Activated CD8-positive, alpha-beta memory T cell treated with anti-CD3 and anti-CD28 coated beads, Interleukin-2, amount 50 U/mL, for 24 hours (primary cell): ENCODE measurements around the gene PLPP1.
"Not testable (repeated sequence)": the region's sequence is repeated elsewhere in the genome, so short reads cannot be mapped to it uniquely, and the experiment has no call there.

Experiments
- DNase-seq: peaks from one replicate; pipeline ENCODE4 v3.0.0-alpha.2; 2020; ENCODE audit errors: extremely low read depth

Gene PLPP1

DNA sequence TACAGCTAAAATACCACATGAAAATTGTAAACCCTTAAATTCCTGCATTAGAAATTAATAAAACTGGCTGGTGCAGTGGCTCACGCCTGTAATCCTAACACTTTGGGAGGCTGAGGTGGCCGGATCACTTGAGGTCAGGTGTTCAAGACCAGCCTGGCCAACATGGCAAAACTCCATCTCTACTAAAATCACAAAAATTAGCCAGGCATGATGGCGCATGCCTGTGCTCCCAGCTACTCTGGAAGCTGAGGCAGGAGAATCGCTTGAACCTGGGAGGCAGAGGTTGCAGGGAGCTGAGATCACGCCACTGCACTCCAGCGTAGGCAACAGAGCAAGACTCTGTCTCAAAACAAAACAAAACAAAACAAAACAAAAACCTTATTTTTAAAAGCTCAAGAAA is 29.1 kb downstream of the PLPP1 start:
- not testable (repeated sequence) for DNase-seq

- not testable (repeated sequence) for DNase-seq
These were observed 30.8 kb downstream of the PLPP1 start for GRCh38 chr5:55503917-55504316.

GRCh38 chr5:55502759-55503158 is 32.0 kb downstream of the PLPP1 start:
- DNase-seq = no peak

- DNase-seq = no peak
These were observed 36.3 kb downstream of the PLPP1 start for GRCh38 chr5:55498457-55498856.

DNA sequence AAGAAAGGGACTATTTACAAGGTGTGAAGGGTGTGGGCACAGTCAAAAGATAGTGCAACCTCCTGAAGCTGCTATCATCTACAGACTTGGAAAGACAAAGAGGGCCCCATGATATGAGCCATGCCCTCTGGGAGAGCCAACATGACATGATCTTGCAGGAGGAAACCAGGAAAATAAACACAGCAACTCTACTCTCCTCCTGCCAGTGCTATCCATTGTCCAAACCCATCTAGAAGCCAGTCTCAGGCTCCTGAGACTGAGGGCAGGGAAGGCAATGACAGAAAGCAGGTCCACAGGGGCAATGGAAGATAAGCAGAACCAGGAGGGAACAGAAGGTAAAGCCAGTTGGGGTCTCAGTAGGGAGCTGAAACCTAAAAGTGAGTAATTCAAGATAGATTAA is 37.1 kb downstream of the PLPP1 start:
- DNase-seq = no peak

DNA sequence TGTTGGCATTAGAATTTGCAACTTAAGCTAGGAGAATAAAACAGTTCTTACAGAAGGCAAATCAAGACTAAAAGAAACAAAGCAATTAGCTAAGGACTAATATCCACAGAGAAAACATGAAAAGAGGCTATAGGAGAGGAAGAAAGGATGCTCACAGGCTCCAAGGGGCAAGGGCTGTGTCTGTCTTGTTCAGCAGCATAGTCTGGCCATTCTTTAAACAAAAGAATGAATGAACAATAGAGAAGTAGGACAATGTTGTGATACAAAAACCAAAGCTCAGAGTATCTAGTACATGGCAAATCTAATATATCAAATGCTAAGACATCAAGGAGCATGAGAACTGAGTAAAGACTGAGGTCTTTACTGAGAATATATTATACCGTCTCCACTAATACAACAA is 39.5 kb downstream of the PLPP1 start:
- DNase-seq = no peak

DNA sequence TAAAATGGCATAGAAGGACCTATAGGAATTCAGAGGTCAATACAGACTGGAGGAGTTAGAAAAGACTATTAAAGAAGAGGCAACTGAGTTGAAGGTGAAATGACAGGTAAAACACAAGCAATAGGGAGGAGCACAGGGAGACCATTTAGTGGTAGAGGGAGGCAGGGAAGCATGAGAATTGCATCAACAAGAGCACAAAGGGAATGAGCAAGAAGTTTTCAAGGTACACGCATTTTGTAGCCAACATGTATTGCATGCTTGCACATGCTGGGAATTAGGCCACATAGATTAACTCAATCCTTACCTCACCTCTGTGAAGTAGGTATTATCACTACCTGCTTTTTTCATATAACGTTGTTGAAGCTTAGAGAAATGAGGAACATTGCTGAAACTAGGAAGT is 42.3 kb downstream of the PLPP1 start:
- no peak for DNase-seq

- no peak for DNase-seq
These were observed 49.7 kb downstream of the PLPP1 start for GRCh38 chr5:55485073-55485472.

DNA sequence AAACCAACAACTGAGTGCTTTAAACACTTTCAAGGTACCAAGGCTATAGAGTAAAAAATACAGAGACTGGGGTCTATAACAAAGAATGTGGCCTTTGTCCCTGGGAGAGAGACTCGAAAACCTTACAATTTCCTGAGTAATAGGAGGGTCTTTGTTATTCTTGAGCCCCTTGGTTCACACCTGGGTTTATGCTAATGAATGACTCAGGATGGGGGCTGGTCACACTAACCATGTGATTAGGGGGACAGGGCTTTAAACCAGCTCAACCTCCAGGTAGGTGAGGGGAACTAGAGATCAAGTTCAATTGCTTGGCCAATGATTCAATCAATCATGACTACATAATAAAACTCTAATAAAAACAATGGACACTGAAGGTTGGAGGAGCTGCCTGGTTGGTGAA is 50.2 kb downstream of the PLPP1 start:
- DNase-seq = no peak

- no peak for DNase-seq
These were observed 50.9 kb downstream of the PLPP1 start for GRCh38 chr5:55483885-55484284.

- no peak for DNase-seq
These were observed 53.4 kb downstream of the PLPP1 start for GRCh38 chr5:55481293-55481855.

GRCh38 chr5:55480781-55481180 is 54.0 kb downstream of the PLPP1 start:
- DNase-seq = no peak

DNA sequence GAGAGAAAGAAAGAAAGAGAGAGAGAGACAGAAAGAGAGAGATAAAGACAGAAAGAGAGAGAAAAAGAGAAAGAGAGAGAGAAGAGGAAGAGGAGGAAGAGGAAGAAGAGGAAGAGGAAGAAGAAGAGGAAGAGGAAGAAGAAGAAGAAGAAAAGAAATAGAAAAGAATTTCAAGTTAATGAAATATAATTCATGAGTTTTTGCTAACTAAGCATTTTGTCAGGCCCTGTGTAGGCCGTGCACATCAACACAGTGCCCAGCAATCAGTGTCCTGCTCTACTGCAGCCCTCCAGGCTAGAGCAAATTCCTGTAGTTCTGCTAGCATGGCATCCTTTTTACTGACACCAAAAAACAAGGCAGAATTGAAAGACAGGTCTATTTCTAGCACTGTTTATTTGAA is 62.1 kb downstream of the PLPP1 start:
- no peak for DNase-seq

DNA sequence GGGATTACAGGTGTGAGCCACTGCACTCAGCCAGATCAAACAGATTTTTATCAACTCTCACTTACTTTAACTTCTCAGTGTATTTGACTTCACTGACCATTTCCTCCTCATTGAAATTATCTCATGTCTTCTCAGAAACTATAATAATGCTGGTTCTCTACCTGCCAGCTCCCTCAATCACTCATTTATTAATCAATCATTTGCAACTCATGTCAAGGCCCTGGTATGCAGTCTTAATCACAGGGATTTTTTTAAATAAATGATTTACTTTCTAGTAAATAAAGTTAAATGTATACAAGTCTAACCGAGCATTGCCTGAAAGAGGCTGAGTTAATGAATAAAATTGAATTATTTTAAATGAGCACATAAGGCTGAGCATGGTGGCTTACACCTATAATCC is 63.3 kb downstream of the PLPP1 start:
- no peak for DNase-seq

GRCh38 chr5:55470282-55470681 is 64.5 kb downstream of the PLPP1 start:
- DNase-seq = no peak

DNA sequence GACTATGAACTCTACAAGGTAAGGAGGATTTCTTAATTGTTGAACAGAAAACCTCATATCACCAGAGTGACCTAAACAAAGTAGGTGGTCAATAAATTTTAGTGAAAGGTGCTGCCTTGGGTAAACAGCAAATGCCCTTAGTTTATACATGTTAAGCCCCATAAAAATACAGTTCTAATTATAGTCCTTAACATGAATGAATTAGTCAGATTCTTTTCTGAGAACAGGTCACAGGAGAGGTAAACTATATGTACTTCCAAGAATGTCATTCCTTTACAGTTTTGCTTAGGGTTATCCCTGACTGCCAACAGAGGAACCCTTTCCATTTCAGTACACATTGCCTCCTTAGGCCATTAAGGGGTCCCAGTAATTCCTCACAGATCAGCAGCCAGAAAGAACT is 64.9 kb downstream of the PLPP1 start:
- no peak for DNase-seq

DNA sequence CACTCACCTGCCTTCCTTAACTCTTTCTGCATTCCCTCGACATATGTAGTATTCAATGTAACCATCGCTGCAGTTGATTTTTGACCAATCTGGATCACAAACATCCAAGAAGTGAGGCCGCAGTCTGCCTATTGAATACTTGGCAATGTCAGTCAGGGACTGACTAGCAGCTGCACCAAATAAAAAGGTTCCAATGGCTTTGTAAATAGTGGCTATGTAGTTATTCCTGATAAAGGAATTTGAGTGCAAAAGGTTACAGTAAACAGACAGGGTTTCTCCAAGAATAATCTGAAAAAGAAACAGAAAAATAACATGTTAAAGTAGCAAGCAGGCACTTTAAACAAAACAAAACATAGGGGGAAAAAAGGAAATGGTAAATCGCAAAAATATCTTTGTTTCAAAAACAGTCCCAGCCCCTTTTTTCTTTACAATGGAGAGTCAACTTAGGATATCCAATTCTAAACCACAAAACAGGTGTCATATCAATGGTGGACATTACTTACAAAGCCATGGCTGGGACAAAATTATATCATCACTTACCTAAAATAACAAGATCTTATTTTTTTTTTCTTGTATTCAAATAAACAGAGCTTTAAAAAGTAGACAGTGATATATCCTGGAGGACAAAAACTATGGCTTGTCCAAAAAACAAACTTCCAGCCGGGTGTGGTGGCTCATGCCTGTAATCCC is 66.8 kb downstream of the PLPP1 start:
- DNase-seq = no peak

GRCh38 chr5:55463613-55464012 is 71.2 kb downstream of the PLPP1 start:
- DNase-seq = no peak

DNA sequence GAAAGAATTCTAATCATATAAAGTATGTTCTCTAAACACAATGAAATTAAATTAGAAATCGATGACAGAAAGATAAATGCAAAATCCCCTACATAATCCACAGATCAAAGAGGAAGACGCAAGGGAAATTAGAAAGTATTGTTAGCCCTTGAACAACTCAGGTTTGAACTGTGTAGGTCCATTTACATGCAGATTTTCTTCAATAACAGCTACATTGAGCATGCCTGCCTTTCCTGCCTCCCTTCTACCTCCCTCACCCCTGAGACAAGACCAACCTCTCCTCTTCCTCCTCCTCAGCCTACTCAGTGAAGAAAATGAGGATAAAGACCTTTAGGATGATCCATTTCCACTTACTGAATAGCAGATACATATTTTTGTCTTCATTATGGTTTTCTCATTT is 75.2 kb downstream of the PLPP1 start:
- no peak for DNase-seq

- DNase-seq = no peak
These were observed 78.4 kb downstream of the PLPP1 start for GRCh38 chr5:55456216-55456895.

DNA sequence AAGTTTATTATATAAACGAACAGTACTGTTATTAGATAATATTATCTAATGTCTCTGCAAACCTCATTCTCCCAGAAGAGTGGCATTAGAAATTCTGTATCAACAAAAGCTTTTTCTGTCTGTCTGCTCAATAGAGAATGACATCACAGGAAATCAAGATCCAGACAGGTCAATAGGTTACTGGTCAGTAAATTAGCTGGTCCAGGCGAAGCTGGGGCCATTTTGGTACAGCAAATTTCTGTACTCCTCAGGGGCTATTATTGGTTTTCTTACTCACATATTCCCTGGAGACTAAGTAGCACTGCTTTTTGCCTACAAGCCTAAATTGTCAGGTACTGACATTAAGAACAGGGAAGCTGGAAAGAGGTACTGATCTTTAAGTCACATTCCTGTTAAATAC is 80.5 kb downstream of the PLPP1 start:
- DNase-seq = no peak

DNA sequence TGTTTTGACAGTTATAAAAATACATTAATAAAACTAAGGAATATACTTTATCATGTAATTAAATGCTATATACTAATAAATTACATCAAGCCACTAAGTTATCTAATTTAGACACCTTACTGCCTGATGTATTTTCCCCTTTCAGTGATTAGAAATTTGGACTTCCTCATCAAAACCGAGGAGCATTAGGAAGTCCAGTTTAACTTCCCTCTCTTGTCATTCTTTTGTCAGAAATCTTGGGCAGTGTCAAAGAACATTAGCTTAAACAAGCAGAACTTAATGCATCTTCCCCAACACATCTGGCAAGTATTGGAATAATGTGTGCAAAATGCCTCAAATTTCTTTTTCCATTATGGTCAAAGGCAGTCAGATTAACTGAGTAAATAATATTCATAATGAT is 81.6 kb downstream of the PLPP1 start:
- no peak for DNase-seq

GRCh38 chr5:55451976-55452375 is 82.8 kb downstream of the PLPP1 start:
- DNase-seq = no peak
